VCaP (cell line): ENCODE results near the gene ABCB10.
"Not testable (repeated sequence)": the region's sequence is repeated elsewhere in the genome, so short reads cannot be mapped to it uniquely, and the experiment has no call there.

ENCODE experiments used
- H3K27ac ChIP-seq: fragments of 450-650 bp; 2 replicates; pipeline ENCODE4 v1.5.1; 2017
- CTCF ChIP-seq: fragments of 450-650 bp; conservative IDR thresholded peaks from 2 replicates; pipeline ENCODE4 v1.5.1; 2017; ENCODE audit warnings: mild to moderate bottlenecking, moderate library complexity

Gene ABCB10

GRCh38 chr1:229596925-229597699, 38.6 kb upstream of the ABCB10 start:
- TF ChIP-seq CTCF: no peak
- H3K27ac ChIP-seq: no peak overlapping the region

- not testable (repeated sequence) for H3K27ac ChIP-seq
These were observed 37.4 kb upstream of the ABCB10 start for GRCh38 chr1:229595876-229596275.

DNA sequence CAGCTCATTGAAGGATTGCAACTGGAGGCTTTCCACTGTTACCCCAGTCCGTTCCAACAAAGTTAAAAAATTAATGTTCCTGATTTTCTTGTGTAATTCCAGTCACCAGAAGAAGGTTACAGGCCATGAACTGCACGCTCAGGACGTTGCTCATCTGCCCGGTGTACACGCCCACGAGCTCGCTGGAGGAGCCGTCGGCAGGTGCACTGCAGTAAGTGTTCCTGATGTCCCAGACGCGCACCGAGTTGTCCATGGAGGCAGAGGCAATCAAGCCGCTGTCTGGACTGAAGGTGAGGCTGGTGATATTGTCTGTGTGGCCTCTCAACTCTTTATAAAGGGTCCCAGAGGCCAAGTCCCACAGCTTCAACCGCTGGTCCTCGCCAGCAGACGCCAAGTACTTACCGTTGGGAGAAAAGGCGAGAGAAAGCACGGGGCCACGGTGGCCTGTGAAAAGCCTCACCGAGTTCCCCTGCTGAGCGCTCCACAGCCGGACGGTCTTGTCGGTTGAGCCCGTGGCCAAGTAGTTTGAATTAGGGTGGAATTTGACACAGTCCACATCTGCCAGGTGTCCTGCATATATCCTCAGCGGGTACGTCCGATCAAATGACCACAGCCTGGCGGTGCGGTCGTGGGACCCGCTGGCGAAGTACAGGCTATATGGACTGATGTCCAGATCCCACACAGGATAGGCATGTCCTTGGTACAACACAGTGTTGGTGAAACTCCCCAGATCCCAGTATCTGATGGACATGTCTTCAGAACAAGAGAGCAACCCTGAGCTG, 35.9 kb upstream of the ABCB10 start:
- TF ChIP-seq CTCF: no peak
- H3K27ac ChIP-seq: no peak overlapping the region

- H3K27ac ChIP-seq: no peak overlapping the region
- no peak for TF ChIP-seq CTCF
These were observed 35.3 kb upstream of the ABCB10 start for GRCh38 chr1:229593800-229594199.

DNA sequence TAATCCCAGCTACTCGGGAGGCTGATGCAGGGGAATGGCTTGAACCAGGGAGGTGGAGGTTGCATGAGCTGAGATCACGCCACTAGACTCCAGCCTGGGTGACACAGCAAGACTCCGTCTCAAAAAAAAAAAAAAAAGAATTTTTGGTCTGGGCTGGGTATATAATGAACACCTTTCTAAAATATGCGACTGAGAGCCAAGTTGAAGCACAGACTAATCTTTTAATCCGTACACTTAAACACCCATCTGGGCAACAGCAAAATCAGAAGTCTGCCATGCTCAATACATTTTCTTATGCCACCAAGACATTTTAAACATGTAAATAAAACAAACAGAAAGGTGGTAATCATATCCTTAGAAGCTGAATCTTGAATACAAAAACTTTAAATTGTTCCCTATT, 31.6 kb upstream of the ABCB10 start:
- TF ChIP-seq CTCF: no peak
- H3K27ac ChIP-seq: no peak overlapping the region

- H3K27ac ChIP-seq: no peak overlapping the region
- no peak for TF ChIP-seq CTCF
These were observed 26.8 kb upstream of the ABCB10 start for GRCh38 chr1:229585338-229585737.

DNA sequence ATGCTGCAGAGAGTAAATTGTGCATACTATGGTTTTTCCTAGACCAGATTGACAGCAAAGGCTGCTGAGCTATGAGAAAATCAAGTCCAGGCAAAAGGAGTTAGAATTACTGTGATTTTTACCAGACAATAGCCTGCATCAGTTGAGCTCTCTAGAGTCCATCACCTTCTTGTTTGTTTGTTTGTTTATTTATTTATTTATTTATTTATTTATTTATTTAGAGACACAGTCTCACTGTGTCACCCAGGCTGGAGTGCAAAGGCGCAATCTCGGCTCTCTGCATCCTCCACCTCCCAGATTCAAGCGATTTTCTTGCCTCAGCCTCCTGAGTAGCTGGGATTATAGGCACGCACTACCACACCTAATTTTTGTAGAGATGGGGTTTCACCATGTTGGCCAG, 24.2 kb upstream of the ABCB10 start:
- no peak for TF ChIP-seq CTCF
- peak overlapping the region; percentile 30 for H3K27ac ChIP-seq
